HG03039 (cell line): ENCODE results near the gene MYL5.
A peak's percentile ranks its signal among the peaks of the same experiment; 100 is the strongest.
"Not testable (repeated sequence)": the region's sequence is repeated elsewhere in the genome, so short reads cannot be mapped to it uniquely, and the experiment has no call there.

Source experiments
- ATAC-seq: cut with Tn5 transposase; IDR thresholded peaks from one replicate; pipeline ENCODE4 v1.9.1; 2021; ENCODE audit warnings: mild to moderate bottlenecking, moderate library complexity; ENCODE audit not compliant: unreplicated experiment

Gene MYL5

DNA sequence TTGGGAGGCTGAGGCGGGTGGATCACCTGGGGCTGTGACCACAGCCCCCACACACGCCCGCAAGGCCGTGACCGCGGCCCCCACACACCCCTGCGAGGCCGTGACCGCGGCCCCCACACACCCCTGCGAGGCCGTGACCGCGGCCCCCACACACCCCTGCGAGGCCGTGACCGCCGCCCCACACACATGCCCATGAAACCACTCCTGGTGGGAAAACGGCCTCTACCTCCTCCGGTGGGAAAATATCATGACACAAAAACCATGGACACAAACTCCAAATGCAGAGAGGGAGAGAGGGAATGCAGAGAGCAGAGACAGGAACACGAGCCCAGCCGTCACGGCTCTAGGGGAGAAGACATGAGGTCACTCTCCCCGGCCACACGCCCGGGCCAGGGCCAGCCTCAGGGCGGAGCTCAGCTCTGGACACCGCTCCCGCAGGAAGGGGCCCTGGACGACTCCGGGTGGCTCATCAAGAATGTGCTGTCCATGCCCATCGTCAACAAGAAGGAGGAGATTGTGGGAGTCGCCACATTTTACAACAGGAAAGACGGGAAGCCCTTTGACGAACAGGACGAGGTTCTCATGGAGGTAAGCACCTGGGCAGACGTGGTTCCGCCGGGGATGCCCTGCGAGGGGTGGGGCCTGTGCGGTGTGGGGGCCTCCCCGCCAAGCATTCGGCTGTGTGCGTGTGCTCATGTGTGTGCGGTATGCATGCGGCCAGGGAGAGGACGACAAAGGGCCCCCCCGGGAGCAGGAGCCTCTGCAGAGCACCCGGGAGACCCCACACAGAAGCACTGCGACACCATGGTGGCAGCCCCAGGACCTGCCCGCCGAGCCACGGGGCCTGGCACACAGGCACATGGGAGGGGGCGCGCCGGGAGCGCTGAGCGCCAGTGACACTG, 17.7 kb upstream of the MYL5 start:
- ATAC-seq = no peak

DNA sequence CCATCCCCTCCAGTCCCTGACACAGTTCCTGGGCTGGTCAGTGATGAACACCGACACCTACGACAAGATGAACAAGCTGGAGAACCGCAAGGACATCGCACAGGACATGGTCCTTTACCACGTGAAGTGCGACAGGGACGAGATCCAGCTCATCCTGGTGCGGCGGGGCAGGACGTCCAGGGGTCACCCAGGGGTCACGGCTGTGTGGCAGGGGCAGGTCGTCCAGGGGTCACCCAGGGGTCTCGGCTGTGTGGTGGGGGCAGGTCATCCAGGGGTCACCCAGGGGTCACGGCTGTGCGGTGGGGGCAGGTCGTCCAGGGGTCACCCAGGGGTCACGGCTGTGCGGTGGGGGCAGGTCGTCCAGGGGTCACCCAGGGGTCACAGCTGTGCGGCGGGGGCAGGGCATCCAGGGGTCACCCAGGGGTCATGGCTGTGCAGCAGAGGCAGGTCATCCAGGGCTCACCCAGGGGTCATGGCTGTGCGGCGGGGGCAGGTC, 17.0 kb upstream of the MYL5 start:
- no peak for ATAC-seq

DNA sequence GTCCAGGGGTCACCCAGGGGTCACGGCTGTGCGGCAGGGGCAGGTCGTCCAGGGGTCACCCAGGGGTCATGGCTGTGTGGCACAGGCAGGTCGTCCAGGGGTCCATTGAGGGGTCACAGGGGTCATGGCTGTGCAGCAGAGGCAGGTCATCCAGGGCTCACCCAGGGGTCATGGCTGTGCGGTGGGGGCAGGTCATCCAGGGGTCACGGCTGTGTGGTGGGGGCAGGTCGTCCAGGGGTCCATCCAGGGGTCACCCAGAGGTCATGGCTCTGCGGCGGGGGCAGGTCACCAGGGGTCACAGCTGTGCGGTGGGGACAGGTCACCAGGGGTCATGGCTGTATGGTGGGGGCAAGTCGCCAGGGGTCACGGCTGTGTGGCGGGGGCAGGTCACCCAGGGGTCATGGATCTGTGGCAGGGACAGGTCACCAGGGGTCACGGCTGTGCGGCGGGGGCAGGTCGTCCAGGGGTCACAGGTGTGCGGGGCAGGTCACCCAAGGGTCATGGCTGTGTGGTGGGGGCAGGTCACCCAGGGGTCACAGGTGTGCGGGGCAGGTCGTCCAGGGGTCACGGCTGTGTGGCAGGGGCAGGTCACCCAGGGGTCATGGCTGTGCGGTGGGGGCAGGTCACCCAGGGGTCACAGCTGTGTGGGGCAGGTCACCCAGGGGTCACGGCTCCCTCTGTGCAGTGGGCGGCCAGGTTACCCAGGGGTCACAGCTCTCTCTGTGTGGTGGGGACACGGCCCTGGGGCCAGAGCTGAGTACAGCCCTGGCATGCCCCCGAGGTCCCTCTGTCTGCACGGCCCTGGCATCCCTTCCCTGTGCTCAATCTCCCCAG, 16.3 kb upstream of the MYL5 start:
- ATAC-seq = no peak

DNA sequence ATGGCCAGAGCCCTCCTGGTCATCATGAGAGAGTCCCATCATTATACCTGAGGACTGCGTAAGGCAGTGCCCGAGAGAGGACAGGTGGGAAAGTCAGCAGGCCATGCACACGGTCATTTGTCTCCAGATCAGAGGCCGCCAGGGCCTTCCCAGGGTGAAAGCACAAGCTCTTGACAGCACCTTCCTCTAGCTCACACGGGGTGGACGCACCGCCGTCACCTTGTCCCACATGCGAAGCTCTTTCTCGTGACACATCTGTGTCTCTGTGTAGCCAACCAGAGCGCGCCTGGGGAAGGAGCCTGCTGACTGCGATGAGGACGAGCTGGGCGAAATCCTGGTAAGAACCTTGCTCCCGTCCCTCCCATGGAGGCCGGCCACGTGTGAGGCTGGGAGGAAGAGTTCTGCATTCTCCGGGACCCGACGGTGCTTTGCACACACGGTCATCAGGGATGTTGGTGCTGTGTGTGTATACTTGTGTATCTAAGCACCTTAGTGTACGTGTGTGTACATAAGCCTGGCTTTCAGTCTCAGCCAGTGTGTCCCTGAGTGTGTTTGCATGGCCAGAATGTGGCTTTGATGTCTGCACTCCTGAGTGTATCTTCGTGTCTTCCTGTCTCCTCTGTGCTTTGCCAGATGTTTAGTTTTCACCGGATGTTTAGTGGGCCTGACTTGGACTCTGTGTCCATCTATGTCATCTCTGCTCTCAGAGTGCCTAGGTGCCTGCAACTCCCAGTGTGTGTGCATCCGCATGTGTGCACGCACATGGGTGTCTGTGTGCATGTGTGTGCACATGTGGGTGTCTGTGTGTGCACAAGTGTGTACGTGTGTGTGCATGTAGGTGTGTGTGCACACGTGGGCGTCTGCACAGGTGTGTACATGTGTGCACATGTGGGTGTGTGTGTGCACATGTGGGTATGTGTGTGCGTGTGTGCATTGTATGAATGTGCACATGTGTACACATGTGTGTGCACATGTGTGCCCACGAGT, 15.4 kb upstream of the MYL5 start:
- no peak for ATAC-seq

DNA sequence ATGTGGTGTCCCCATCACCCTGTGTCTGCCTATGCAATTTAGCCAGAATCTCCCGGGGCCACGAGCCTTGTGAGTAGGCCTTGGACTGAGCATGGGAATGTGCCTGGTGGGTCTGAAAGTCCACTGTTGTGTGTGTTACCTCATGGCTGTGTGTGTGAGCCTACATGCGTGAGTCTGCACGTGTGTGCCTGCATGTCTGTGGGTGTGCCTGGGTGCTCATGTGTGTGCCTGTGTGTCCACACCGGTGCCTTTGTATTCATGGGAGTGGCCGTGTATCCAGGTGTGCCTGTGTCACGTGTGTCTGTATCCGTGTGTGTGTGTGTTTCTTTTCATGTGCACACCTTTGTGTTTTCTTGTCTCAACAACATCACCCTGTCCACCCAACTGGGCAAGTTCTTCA, 14.5 kb upstream of the MYL5 start:
- no peak for ATAC-seq

DNA sequence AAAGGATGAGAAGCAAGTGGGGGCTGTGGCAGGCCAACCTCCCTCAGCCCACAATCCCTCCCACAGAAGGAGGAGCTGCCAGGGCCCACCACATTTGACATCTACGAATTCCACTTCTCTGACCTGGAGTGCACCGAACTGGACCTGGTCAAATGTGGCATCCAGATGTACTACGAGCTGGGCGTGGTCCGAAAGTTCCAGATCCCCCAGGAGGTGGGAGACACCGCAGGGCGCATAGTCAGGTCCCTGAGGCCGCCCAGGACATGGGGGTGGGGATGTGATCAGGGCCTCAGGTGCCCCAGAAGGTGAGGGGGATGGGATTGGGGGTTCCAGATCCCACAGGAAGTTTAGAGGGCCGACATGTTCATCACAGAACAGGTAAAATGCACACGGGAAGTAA, 13.9 kb upstream of the MYL5 start:
- no peak for ATAC-seq

DNA sequence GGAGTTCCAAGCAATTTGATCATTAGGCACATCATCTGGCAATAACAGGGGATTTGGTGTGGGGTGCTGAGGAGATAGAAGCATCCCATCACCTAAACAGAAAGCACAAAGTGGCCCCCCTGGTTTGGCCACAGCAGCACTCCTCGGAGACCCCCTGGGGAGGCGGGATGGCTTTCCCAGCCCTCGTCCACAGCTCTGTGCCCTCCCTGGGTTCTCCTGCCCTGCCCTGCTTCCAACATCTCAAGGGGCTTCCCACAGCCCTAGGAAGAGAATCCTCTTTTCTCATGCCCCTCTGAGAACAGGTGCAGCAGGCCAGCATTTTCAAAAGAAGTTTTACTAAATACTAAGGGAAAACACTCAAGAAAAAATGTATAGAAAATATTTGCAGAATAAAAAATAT, 13.1 kb upstream of the MYL5 start:
- no peak for ATAC-seq

DNA sequence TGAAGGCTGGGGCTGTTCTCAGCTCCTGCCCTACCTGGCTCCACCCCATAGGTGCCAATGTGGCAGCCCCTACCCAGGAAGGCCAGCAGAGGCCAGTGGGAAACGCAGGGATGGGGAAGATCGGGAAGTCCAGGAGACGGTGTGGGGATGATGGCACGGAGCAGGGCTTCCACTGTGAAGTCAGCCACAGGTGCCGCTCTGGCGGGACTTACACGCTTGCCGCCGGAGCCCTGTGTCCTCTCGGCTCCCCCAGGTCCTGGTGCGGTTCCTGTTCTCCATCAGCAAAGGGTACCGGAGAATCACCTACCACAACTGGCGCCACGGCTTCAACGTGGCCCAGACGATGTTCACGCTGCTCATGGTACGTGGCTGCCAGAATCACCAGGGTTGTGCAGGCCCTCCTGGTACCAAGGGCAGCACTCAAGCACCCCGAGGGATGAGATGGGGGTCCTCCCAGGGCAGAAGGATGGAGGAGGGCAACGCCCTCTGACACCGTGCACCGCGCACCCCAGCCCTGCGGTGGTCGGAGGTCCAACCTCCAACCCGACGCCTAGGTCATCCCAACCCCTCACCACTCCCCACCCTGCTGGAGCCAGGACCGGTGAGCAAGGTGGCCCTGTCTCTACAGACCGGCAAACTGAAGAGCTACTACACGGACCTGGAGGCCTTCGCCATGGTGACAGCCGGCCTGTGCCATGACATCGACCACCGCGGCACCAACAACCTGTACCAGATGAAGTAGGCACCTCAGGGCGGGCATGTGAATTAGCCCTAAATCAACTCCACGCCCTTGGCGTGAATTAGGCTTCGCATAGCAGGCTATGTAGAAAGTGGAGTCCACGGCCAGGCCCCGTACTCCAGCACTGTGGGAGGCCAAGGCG, 12.2 kb upstream of the MYL5 start:
- ATAC-seq = no peak

DNA sequence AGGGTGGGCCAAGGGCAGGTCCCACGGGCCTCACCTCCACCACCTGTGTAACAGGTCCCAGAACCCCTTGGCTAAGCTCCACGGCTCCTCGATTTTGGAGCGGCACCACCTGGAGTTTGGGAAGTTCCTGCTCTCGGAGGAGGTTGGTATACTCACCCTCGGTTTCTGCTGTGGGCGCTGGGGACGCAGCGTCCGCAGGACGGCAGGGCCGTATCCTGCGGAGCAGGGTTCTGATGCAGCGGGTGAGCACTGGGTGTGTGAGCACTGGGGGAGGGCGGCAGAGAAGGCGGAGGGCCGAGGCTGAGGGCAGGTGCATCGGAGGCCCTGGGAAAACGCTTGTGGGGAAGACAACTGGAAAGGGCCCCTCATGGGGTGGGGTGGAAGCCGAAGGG, 11.3 kb upstream of the MYL5 start:
- ATAC-seq = no peak

DNA sequence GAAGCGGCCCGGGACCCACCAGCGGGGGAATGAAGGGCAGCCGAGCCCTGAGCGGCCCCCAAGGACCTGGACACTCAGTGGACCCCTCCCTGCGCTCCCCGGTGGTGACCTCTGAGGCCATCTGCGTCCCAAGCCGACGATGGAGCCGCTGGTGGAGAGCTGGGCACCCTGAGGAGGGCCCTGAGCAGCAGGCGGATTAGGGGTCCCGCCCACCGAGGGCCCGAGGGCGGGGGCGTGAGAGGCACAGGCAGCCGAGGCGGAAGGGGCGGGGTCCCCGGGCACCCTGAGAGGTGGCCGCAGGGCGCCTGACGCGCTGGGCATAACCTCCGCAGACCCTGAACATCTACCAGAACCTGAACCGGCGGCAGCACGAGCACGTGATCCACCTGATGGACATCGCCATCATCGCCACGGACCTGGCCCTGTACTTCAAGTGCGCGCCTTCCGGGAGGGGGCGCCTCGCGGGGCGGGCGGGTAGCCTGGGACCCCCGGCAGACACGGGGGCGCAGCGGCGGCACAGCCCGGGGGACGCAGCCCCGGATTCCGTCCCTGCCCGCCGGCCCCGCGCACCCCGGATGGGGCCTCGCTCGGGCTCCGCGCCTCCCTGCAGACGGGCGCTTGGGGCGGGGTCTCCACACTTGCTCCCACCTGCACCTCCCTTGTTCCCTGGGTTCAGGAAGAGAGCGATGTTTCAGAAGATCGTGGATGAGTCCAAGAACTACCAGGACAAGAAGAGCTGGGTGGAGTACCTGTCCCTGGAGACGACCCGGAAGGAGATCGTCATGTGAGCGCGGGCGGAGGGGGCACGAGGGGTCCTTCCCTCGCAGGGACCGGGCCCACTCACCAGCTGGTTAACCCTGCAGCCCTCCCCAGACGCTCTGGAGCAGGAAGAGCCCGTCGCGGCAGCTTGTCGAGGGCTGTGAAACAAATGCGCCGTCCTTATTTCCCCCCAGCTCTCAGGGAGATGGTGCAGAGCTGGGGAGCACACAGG, 10.6 kb upstream of the MYL5 start:
- peak; percentile 47 for ATAC-seq

DNA sequence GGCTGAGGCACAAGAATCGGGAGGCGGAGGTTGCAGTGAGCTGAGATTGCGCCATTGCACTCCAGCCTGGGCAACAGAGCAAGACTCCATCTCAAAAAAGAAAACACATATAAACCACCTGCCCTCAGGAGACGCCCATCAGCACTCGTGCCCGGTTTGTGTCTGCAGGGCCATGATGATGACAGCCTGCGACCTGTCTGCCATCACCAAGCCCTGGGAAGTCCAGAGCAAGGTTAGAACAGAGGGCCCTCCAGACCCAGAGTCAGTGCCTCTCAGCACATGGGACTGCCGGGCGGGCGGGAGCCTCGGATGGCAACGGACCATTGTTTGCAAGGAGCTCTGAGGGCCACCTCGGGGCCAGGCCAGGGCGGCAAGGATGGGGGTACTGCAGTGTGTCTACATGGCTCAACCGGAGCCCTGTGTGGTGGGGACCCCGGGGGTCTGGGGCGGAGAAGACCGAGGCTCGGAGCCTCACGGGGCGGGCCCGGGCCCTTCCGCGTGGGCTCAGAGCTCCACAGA, 9.6 kb upstream of the MYL5 start:
- no peak for ATAC-seq

DNA sequence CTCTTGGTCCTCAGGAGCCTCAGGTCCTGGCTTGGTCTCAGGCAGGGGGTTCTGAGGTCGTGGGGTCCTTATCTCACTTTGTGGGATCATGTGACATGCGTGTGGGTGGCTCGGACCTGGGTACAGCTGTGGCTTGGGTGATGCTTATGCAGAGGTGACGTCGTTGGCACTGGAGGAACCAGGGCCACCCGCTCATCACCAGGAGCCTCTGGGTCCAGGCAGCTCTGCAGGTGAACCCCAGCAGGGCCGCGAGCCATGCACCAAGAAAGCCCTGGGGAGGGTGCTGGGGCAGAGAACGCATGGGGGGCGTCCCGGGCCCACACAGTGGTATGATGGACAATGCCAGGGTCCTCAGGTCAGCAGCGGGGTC, 9.0 kb upstream of the MYL5 start:
- no peak for ATAC-seq

DNA sequence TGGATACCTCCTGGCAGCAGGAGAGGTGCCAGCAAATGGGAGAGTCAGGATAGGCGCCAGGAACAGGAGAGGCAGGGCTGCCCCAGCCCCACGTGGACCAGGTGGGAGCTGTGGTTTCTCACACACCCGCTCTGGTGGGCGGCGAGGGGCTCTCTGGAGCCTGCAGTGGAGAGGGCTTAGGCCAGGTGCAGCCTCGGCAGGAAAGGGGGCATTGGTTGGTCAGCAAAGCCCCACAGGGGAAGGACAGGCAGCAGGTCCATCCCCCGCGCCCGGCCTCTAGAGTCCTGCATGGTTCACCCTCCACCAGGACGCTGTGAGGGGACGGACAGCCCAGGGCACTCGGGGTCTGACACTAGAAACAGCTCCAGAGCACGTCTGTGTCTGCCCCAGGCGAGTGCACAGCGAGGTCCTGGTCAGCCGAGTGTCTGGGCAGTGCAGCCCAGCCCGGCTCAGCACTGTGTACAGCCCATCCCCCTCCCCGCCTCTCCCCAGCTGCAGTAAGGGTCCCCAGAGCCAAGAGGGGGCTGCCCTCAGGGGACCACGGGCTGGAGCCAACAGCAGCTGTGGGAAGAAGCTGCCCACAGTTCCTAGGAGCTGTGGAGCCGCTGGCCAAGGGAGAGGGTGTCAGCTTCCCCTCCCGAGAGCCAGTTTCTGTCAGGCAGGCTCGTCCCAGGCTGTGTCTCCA, 8.4 kb upstream of the MYL5 start:
- ATAC-seq = no peak

DNA sequence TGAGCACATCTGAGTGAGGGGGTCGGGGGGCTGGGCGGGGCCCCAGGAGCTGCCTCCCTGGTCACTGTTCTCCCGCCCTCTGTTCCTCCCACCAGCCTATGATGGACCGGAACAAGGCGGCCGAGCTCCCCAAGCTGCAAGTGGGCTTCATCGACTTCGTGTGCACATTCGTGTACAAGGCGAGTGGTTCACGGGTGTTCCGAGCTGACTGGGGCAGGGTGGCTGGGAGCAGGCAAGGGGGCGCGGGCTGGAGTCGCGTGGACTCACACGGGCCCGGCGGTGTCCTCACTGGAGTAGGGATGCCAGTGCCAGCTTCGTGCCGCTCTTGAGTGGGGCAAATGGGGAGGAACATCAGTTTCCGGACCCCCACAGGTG, 7.9 kb upstream of the MYL5 start:
- ATAC-seq = no peak

DNA sequence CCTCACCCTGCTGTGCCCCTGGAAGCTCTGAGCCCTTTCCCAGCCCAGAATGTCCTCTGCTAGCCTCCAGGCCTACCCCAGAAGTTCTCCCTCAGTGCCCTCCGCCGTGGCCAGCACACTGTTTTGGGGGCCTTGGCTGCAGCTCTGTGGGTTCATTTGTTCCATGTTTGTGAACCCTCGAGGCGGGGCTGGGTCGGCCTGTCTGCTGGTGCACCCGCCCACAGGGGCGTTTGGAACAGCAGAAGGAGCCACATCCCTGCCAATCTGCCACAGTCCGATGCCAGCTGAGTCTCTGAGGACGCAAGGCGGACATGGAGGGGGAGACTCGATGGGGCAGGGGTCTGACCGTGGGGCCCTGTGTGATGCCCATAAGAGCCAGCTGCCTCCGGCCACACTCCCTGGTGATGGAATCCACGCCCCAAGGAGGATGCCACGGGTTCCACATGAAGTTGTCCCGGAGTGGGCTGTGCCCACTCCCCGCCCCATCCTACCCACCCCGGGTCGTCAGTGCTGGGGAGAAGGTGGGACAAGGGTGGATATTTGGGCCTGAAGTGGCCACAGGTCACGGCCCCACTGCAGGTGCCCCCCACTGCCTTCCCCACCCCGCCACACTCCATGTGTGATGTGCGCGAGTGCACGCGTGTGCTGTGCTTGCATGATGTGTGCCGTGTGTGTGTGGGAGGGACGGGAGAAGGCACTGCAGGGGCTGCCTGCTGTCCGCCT, 7.4 kb upstream of the MYL5 start:
- ATAC-seq = no peak

DNA sequence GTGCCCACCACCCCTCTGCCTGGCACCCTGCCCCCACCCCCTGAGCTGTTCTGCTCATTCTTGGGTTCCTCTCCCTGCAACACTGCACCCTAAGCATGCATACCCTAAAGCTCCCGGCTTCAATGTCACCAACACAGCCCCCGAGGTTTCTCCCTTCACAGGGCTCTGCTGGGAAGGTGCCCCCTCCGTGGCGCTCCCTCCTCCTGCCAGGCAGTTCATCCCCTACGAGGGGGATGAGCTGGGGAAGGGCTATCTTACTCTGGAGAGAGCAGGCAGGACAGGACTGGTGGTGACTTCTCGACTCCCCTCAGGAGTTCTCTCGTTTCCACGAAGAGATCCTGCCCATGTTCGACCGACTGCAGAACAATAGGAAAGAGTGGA, 6.8 kb upstream of the MYL5 start:
- no peak for ATAC-seq

DNA sequence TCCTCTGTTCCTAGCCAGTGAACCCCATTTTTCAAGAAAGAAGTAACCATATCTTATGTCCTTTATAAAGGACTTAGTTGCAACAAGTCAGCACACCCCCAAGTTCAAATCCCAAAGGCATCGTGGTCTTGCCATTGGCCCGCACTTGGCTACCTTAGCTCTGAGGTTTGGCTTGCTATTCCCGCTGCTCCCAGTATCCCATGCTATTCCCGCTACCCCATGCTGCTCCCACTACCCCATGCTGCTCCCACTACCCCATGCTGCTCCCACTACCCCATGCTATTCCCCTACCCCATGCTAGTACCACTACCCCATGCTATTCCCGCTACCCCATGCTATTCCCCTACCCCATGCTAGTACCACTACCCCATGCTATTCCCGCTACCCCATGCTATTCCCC, 6.1 kb upstream of the MYL5 start:
- not testable (repeated sequence) for ATAC-seq
